HepG2 (cell line): ENCODE results near the gene BRCA1. TPM values are rescaled to one million over a fixed set of nuclear protein-coding genes. Genes with fewer than 3 reads are reported as not detected.

Experiments used
- ATAC-seq: fragments of 200-7000 bp; cut with Tn5 transposase; 3 replicates; pipeline ENCODE4 v1.9.1; 2020; ENCODE audit warnings: mild to moderate bottlenecking, moderate library complexity
- BruUV-seq: library from RNA; stranded (reverse); fragments of 400-500 nt; replicated peaks from 2 replicates; lab custom pipeline; 2021; lab: Mats Ljungman, UMichigan
- CTCF ChIA-PET: fragments of 300-600 bp; formaldehyde crosslinking; extraction: SDS; loops from one replicate; lab custom pipeline; 2021; ENCODE audit warnings: low total read pairs, inconsistent platforms, low intra/inter-chr PET ratio; lab: Yijun Ruan, JAX
- POLR2A ChIA-PET: fragments of 350-600 bp; sonication (Branson Sonifier 250); formaldehyde crosslinking; loops from one replicate; lab custom pipeline; 2020; ENCODE audit warnings: antibody characterized with exemption, inconsistent platforms; lab: Yijun Ruan, JAX
- DNase-seq: peaks from one replicate; pipeline ENCODE4 v3.0.0-alpha.2; 2015; ENCODE audit warnings: low spot score
- FAIRE-seq: peaks from 3 replicates; lab custom pipeline; 2011; peaks lifted over from hg19 to GRCh38; lab: Jason Lieb, UNC
- H2AFZ ChIP-seq: one replicate; pipeline ENCODE4 v1.6.1; 2011; ENCODE audit warnings: low read length, inconsistent platforms
- H3K27ac ChIP-seq: fragments of 300-600 bp; 3 replicates; pipeline ENCODE4 v1.8.0; 2011; ENCODE audit warnings: mixed run types, mild to moderate bottlenecking, mixed read lengths, low read length, inconsistent platforms; ENCODE audit not compliant: insufficient read depth; ENCODE audit errors: extremely low read length
- H3K27me3 ChIP-seq, 2 experiments: fragments of 200-600 bp in 1 of 2; 2 replicates in 1 of 2; 3 replicates in 1 of 2; pipeline versions ENCODE4 v1.6.0 to v1.8.0; 2011; ENCODE audit warnings: low read length in 2 of 2, mild to moderate bottlenecking in 2 of 2, moderate library complexity in 2 of 2, inconsistent platforms in 1 of 2; ENCODE audit not compliant: insufficient read depth in 2 of 2, control insufficient read depth in 1 of 2
- H3K36me3 ChIP-seq, 2 experiments: fragments of 200-600 bp in 1 of 2; replicated peaks in 1 of 2; 2 replicates in 1 of 2; 3 replicates in 1 of 2; pipeline versions ENCODE4 v1.5.1 to v1.8.0; 2011; ENCODE audit warnings: low read length in 2 of 2, inconsistent platforms in 1 of 2; ENCODE audit not compliant: insufficient read depth in 2 of 2, control insufficient read depth in 1 of 2
- H3K4me1 ChIP-seq: 2 replicates; pipeline ENCODE4 v1.5.1; 2012; ENCODE audit warnings: low read length, inconsistent platforms; ENCODE audit not compliant: insufficient read depth
- H3K4me2 ChIP-seq: 2 replicates; pipeline ENCODE4 v1.6.0; 2011; ENCODE audit warnings: low read depth, low read length, inconsistent platforms
- H3K4me3 ChIP-seq, 3 experiments: fragments of 200-600 bp in 1 of 3; sonication (generic), shearing (Covaris generic) in 1 of 3; replicated peaks in 1 of 3; 2 replicates each; pipeline ENCODE4 v1.5.1; 2011 to 2016; ENCODE audit warnings: low read length in 3 of 3, inconsistent platforms in 2 of 3, low read depth in 2 of 3, mild to moderate bottlenecking in 2 of 3, control low read depth in 1 of 3, mixed read lengths in 1 of 3; ENCODE audit not compliant: insufficient read depth in 1 of 3
- H3K79me2 ChIP-seq: one replicate; pipeline ENCODE4 v1.6.1; 2011; ENCODE audit warnings: low read length, inconsistent platforms; ENCODE audit not compliant: insufficient read depth
- H3K9ac ChIP-seq: 2 replicates; pipeline ENCODE4 v1.6.0; 2011; ENCODE audit warnings: mild to moderate bottlenecking, low read depth, low read length, inconsistent platforms; ENCODE audit not compliant: insufficient read depth
- H3K9me3 ChIP-seq: 2 replicates; pipeline ENCODE4 v1.5.1; 2012; ENCODE audit warnings: mild to moderate bottlenecking, low read length
- H4K20me1 ChIP-seq: 2 replicates; pipeline ENCODE4 v1.6.0; 2011; ENCODE audit warnings: inconsistent platforms, mild to moderate bottlenecking, low read length, moderate library complexity; ENCODE audit not compliant: insufficient read depth
- AHR ChIP-seq: IDR thresholded peaks from 2 replicates; pipeline ENCODE4 v1.6.1; 2018; ENCODE audit warnings: missing genetic modification reagents, missing compliant biosample characterization
- CEBPG ChIP-seq: IDR thresholded peaks from 2 replicates; pipeline ENCODE4 v1.6.1; 2016
- HDAC6 ChIP-seq: fragments of 200-600 bp; sonication (generic); IDR thresholded peaks from 2 replicates; pipeline ENCODE4 v1.7.0; 2017; ENCODE audit warnings: mild to moderate bottlenecking, antibody characterized with exemption, low read length, low read depth
- MATR3 ChIP-seq: sonication (generic); formaldehyde crosslinking; IDR thresholded peaks from 2 replicates; pipeline ENCODE4 v1.4.0; 2020; ENCODE audit warnings: missing genetic modification reagents
- PHF20 ChIP-seq: sonication (generic); formaldehyde crosslinking; IDR thresholded peaks from 2 replicates; pipeline ENCODE4 v1.5.0; 2020; ENCODE audit warnings: mild to moderate bottlenecking, missing genetic modification reagents
- POGZ ChIP-seq: sonication (generic); formaldehyde crosslinking; IDR thresholded peaks from 2 replicates; pipeline ENCODE4 v1.4.0; 2020; ENCODE audit warnings: mild to moderate bottlenecking, missing genetic modification reagents
- TAF15 ChIP-seq: fragments of 200-400 bp; formaldehyde crosslinking; IDR thresholded peaks from one replicate; pipeline ENCODE4 v1.6.1; 2018; ENCODE audit warnings: mild to moderate bottlenecking, low read depth, low read length; ENCODE audit not compliant: poor library complexity, severe bottlenecking
- U2AF1 ChIP-seq: fragments of 200-400 bp; formaldehyde crosslinking; optimal IDR thresholded peaks from 2 replicates; pipeline ENCODE3; 2017; ENCODE audit warnings: mild to moderate bottlenecking, low read depth, low read length
- ZNF138 ChIP-seq: sonication (generic); formaldehyde crosslinking; IDR thresholded peaks from 2 replicates; pipeline ENCODE4 v1.5.0; 2020; ENCODE audit warnings: mild to moderate bottlenecking, low read depth, missing genetic modification reagents
- ZNF33A ChIP-seq: sonication (generic); formaldehyde crosslinking; IDR thresholded peaks from 2 replicates; pipeline ENCODE4 v1.5.1; 2020; ENCODE audit warnings: missing genetic modification reagents, mild to moderate bottlenecking, moderate library complexity, borderline replicate concordance
- ZNF644 ChIP-seq: IDR thresholded peaks from 2 replicates; pipeline ENCODE4 v1.6.1; 2016; ENCODE audit warnings: low read depth
- ZNF678 ChIP-seq: sonication (generic); formaldehyde crosslinking; IDR thresholded peaks from 2 replicates; pipeline ENCODE4 v1.4.0; 2020; ENCODE audit warnings: mild to moderate bottlenecking, missing genetic modification reagents
- ZNF737 ChIP-seq: sonication (generic); formaldehyde crosslinking; IDR thresholded peaks from 2 replicates; pipeline ENCODE4 v1.5.0; 2020; ENCODE audit warnings: missing genetic modification reagents, mild to moderate bottlenecking, borderline replicate concordance
- ZNF780A ChIP-seq: sonication (generic); formaldehyde crosslinking; IDR thresholded peaks from 2 replicates; pipeline ENCODE4 v1.8.0; 2022; ENCODE audit warnings: mild to moderate bottlenecking, missing genetic modification reagents, moderate library complexity
- ZNF850 ChIP-seq: sonication (generic); formaldehyde crosslinking; conservative IDR thresholded peaks from 2 replicates; pipeline ENCODE4 v1.9.0; 2021; ENCODE audit warnings: mild to moderate bottlenecking, missing genetic modification reagents
- in situ Hi-C: cut with HindIII; loops from 2 replicates; pipeline ENCODE4 v1.10.0; 2017; ENCODE audit warnings: low pct_unique_long_range_greater_than_20kb; ENCODE audit not compliant: extremely low pct_ligation_motif_present
- intact Hi-C: fragments of 100-400 bp; cut with micrococcal nuclease; formaldehyde crosslinking; loops from one replicate; pipeline ENCODE4 v1.10.0; 2022; ENCODE audit not compliant: unreplicated experiment
- polyA plus RNA-seq, 8 experiments: library from polyadenylated mRNA; depleted of rRNA in 3 of 8; stranded (reverse) in 7 of 8; unstranded in 1 of 8; fragments of >200 nt; fragmentation: Illumina TruSeq in 4 of 8; extraction: Trizol in 4 of 8; gene quantifications; 2 replicates each; pipeline versions ENCODE4 v1.2.1 to v1.2.3, GENCODE V29; 2011 to 2016; ENCODE audit warnings: low read depth in 4 of 8, missing spikeins in 1 of 8, mixed read lengths in 1 of 8; ENCODE audit not compliant: insufficient read depth in 1 of 8
- total RNA-seq, 5 experiments: library from RNA; depleted of rRNA; stranded (reverse); fragments of >200 nt; fragmentation: Illumina TruSeq; extraction: Trizol; gene quantifications; 2 replicates each; pipeline ENCODE4 v1.2.3, GENCODE V29; 2016; ENCODE audit warnings: low read depth in 1 of 5
- TF ChIP-seq, protein P1 (sequence below): IDR thresholded peaks from 2 replicates; pipeline ENCODE4 v1.4.0; 2020; ENCODE audit warnings: mild to moderate bottlenecking, missing genetic modification reagents
- TF ChIP-seq, protein P2 (sequence below): sonication (generic); formaldehyde crosslinking; IDR thresholded peaks from 2 replicates; pipeline ENCODE4 v1.4.0; 2020; ENCODE audit warnings: mild to moderate bottlenecking, missing genetic modification reagents
- TF ChIP-seq, protein P3 (sequence below): sonication (generic); formaldehyde crosslinking; IDR thresholded peaks from 2 replicates; pipeline ENCODE4 v1.4.0; 2020; ENCODE audit warnings: missing genetic modification reagents, low read depth, mild to moderate bottlenecking, borderline replicate concordance

The BRCA1 gene
- total and polyA plus RNA-seq, 2 of the 13 experiments (the other 11 are each of a cell fraction or from before 2014, with no cell fraction given): 13.3 to 37.5 TPM

DNA sequence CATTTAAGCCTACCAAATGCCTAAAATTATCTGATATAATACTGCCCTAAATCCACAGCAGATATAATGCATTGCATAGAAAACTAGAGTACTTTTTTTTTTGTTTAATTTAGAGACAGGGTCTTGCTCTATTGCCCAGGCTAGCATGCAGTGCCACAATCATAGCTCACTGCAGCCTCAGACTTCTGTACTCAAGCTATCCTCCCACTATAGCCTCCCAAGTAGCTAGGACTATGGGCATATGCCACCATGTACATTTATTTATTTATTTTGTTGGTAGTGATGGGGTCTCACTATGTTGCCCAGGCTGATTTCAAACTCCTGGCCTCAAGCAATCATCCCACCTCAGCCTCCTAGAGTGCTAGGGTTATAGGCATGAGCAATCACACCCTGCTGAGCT lies 20.0 kb downstream of the BRCA1 start:
- in situ Hi-C loops: no loop called here
- no peak overlapping the region for H3K27ac ChIP-seq
- no peak for TF ChIP-seq CEBPG (CRISPR knock-in tag)
- no peak for TF ChIP-seq ZNF138 (CRISPR knock-in tag)
- no peak for TF ChIP-seq AHR
- no peak for TF ChIP-seq ZNF33A (CRISPR knock-in tag)
- TF ChIP-seq ZNF850 (CRISPR knock-in tag): no peak
- TF ChIP-seq PHF20 (CRISPR knock-in tag): no peak
- TF ChIP-seq U2AF1: no peak
- no peak for TF ChIP-seq MATR3 (CRISPR knock-in tag)
- TF ChIP-seq TAF15: no peak
- TF ChIP-seq POGZ (CRISPR knock-in tag): no peak
- no peak for TF ChIP-seq ZNF780A (CRISPR knock-in tag)
- TF ChIP-seq ZNF644 (CRISPR knock-in tag): no peak
- no peak for TF ChIP-seq HDAC6
- no peak for TF ChIP-seq ZNF737 (CRISPR knock-in tag)
- TF ChIP-seq, protein P1, sequence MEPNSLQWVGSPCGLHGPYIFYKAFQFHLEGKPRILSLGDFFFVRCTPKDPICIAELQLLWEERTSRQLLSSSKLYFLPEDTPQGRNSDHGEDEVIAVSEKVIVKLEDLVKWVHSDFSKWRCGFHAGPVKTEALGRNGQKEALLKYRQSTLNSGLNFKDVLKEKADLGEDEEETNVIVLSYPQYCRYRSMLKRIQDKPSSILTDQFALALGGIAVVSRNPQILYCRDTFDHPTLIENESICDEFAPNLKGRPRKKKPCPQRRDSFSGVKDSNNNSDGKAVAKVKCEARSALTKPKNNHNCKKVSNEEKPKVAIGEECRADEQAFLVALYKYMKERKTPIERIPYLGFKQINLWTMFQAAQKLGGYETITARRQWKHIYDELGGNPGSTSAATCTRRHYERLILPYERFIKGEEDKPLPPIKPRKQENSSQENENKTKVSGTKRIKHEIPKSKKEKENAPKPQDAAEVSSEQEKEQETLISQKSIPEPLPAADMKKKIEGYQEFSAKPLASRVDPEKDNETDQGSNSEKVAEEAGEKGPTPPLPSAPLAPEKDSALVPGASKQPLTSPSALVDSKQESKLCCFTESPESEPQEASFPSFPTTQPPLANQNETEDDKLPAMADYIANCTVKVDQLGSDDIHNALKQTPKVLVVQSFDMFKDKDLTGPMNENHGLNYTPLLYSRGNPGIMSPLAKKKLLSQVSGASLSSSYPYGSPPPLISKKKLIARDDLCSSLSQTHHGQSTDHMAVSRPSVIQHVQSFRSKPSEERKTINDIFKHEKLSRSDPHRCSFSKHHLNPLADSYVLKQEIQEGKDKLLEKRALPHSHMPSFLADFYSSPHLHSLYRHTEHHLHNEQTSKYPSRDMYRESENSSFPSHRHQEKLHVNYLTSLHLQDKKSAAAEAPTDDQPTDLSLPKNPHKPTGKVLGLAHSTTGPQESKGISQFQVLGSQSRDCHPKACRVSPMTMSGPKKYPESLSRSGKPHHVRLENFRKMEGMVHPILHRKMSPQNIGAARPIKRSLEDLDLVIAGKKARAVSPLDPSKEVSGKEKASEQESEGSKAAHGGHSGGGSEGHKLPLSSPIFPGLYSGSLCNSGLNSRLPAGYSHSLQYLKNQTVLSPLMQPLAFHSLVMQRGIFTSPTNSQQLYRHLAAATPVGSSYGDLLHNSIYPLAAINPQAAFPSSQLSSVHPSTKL (CRISPR knock-in tag): no peak
- TF ChIP-seq, protein P2, sequence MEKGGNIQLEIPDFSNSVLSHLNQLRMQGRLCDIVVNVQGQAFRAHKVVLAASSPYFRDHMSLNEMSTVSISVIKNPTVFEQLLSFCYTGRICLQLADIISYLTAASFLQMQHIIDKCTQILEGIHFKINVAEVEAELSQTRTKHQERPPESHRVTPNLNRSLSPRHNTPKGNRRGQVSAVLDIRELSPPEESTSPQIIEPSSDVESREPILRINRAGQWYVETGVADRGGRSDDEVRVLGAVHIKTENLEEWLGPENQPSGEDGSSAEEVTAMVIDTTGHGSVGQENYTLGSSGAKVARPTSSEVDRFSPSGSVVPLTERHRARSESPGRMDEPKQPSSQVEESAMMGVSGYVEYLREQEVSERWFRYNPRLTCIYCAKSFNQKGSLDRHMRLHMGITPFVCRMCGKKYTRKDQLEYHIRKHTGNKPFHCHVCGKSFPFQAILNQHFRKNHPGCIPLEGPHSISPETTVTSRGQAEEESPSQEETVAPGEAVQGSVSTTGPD (CRISPR knock-in tag): no peak
- TF ChIP-seq ZNF678 (CRISPR knock-in tag): no peak
- TF ChIP-seq, protein P3, sequence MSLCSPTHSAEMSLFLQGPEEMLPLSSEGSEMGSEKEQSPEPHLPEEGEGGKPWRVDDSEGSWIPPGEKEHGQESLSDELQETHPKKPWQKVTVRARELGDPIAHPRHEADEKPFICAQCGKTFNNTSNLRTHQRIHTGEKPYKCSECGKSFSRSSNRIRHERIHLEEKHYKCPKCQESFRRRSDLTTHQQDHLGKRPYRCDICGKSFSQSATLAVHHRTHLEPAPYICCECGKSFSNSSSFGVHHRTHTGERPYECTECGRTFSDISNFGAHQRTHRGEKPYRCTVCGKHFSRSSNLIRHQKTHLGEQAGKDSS (CRISPR knock-in tag): no peak
- no peak for ATAC-seq
- H3K9me3 ChIP-seq: no peaks in the 10 kb centered on the region
- DNase-seq: no peak
- H3K36me3 ChIP-seq: peaks cover 2 to 38% of the 10 kb centered on the region in 2 experiments; a peak in 4 of 5 replicates
- H3K27me3 ChIP-seq: no peaks in the 10 kb centered on the region
- H3K4me1 ChIP-seq: peaks cover 2% of the 10 kb centered on the region
- CTCF ChIA-PET: no interaction called here
- H2AFZ ChIP-seq: no peak overlapping the region
- no peaks in the 10 kb centered on the region for H3K79me2 ChIP-seq
- no peak overlapping the region for H3K4me2 ChIP-seq
- H3K4me3 ChIP-seq: no peak overlapping the region
- no peak overlapping the region for H3K9ac ChIP-seq
- intact Hi-C loops: no loop called here
- no peak for FAIRE-seq
- BruUV-seq: no TSS peak
- H4K20me1 ChIP-seq: no peaks in the 10 kb centered on the region
- POLR2A ChIA-PET: no interaction called here
